Cerebellar cortex (tissue), 1 donor: ENCODE data around the gene OPRM1.

Experiments used
- DNase-seq: peaks from one replicate; pipeline ENCODE4 v3.0.0-alpha.2; 2015; ENCODE audit warnings: low spot score

The OPRM1 gene

DNA sequence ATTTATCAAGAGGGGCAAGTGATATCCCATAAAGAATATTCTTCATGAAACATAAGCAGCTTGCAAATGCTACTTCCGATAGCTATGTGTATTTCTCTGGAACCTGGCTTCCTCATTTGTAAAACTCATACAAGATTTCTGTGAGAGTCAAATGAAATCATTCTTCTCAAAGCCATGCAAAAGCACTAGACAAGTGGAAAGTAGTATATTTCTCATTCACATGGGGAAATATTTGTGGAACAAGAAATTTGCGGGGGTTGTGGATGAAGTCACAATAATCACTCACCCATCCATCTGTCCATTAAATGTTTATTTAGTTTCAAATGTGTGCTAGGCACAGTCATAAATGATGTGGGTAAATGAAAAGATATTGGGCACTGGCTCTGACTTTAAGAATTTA lies 167.1 kb downstream of the OPRM1 start:
- DNase-seq = no peak

DNA sequence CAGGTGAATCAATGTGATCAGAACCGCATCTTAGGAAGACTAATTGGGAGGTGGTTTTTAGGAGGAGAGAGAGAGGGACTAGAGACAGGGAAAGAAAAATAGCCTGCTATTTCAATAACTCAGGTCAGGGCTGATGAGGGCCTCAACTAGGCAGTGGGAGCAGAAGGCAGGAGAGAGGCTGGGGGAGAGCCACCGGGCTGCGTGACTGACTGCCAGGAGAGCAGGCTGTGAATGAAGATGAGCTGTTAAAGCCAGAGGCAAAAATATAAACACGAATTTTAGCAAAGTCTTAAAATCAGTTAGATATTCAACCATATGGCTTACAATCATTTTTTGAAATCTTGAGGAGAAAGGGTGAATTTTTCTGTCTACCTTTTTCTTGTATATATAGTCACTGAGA lies 168.0 kb downstream of the OPRM1 start:
- peak; percentile 23 for DNase-seq

DNA sequence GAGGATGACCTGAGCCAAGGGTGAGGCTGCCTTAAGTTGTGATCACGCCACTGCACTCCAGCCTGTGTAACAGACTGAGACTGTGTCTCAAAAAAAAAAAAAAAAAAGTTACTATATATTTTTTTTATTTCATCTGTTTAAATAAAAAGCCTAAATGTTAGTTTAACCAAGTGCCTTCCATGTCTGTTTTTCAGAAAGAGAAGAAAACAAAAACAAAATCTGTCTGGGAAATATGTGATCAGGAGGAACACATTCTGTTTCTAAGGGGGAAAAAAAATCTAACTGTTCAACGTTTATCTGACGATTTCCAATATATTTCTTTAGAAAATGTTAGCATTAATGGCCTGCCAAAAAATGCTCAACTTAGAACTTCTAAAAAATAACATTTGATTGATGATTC lies 170.5 kb downstream of the OPRM1 start:
- DNase-seq = no peak

DNA sequence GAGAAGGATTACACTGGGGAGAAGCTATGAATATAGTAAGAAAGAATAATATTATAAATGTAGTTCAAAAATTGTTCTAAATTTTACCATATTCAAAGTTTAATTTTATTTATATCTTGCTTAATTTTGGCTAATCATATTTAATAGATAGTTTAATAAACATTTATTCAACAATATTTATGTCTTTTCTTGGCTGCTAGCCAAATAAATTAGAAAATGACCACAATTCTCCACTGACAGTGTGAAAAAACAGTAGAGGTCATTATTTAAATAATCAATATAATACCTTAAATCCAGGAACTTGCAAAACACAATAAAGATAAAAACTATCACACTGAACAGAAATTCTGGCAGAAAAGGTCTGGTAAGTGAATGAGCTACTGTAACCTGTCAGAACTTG lies 171.6 kb downstream of the OPRM1 start:
- DNase-seq = no peak

DNA sequence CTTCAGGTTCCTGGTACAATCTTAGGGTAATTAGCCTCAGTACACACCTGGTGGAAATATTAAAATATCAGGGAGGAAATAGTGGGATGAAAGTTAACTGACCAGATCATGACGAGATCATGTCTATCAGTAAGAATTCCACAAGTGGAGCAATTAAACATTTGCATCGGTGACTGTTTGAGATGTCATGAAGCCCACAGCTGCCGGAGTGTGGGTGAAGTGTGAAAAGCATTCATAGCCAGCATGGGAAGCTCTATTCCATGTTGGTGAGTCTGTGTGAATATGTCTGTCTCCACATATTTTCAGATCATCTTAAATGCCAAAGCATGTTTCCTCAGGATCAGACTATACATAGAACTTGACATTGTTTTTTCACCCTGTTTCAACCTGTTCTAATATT lies 174.7 kb downstream of the OPRM1 start:
- DNase-seq = no peak

DNA sequence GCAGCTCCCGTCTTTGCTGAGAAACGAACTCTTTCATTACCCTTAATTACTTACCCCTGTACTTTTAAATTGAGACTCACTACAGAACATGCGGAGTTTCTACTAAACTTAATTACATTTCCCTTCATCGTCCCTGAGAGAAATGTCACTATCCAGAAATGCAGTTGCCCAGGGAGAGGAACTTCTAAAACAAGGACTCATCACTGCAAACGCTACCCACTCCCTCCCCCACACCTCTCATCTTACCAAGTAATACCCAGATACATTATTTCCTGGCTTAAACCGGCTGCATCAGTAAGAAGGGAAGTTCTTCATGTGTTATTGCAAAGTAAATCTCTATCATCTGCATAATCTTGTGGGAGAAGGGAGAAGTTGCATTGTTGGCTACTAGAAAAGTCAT lies 179.3 kb downstream of the OPRM1 start:
- DNase-seq = no peak

DNA sequence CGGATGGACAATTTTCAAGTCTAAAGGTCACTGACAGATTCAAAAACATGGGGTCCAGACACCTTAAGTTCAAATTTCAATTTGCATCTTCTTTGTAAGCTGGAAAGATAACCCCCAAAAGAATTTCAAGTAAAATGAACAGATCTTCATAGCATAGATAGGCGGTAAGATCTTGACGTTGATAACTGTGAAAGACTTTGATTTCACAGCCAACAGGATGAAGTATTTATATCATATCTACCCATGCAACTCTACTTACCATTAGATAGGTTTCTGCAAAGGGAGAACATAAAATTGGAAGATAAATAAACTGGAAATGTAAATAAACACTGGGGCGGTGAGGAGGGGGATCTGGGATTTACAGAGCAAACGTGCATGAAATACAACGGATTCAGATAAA lies 179.7 kb downstream of the OPRM1 start:
- no peak for DNase-seq

DNA sequence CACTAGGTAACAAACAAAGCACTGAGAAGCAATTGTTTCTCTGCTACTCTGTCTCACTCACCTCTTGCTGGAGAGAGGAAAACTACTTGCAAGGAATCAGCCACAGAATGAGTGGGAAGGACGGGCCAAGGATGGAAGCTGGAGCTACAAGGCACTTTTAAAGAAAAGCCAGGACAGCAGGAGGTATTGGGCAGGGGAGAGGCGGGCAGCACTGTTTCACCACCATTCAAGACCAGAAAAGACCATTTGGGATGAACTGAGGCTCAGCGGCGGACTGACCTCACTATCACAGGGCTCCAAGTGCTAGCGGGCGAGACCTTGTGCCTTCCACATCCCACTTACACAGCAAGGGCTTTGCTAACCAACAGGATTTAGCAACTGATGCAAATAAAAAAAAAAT lies 180.2 kb downstream of the OPRM1 start:
- no peak for DNase-seq

DNA sequence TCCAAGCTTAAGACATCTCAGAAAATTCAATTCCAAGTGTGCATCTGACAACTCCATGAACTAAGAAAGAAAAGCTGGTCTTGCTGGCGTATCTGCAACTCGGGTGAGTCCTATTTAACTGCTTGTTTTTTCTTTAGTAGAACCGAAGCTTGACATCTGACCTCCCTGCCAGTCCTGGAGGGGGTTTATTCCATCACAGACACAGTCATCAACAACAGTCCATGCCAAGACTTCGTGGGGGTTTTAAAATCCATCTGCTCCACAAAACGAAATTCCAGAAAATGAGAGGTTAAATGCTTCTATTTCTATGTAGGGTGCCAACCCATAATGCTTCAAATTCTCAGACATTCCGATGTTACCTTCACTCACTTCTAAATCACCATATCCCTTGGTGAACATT lies 183.7 kb downstream of the OPRM1 start:
- peak; percentile 70 for DNase-seq

DNA sequence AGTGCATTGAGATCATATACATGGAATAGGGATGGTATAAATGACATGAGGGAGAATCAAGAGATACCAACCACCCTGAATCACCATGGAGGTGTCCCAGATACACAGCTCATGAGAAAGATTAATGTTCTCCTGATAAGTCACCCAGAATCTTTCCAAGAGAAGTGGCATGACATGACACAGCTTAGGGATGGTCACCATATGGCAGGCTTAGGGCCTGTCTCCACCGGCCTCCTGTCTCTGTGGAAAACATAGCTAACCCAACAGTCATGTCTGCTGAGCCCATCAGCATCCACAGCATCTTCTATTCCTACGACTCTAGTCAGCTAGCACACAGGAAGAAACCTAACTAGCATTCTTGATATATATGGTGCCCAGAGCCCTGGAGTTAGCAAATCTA lies 184.3 kb downstream of the OPRM1 start:
- peak; percentile 54 for DNase-seq

DNA sequence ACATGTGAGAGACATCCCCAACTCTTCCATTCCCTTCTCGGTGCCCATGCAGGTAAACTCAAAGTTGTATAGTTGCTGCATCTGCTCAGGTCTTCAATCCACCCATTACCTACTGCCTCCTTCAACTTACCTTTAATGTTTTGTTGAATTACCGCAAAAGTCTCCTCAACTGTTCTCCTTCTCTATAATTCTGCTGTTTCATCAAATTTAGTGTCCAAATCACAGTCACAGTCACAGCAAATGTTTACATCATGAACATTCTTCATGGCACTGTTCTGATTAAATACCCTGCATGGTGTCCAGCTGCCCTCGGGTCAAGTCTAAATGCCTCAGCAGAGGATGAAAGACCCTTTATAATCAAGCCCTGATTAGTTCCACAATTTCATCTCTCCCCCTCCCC lies 187.4 kb downstream of the OPRM1 start:
- no peak for DNase-seq

DNA sequence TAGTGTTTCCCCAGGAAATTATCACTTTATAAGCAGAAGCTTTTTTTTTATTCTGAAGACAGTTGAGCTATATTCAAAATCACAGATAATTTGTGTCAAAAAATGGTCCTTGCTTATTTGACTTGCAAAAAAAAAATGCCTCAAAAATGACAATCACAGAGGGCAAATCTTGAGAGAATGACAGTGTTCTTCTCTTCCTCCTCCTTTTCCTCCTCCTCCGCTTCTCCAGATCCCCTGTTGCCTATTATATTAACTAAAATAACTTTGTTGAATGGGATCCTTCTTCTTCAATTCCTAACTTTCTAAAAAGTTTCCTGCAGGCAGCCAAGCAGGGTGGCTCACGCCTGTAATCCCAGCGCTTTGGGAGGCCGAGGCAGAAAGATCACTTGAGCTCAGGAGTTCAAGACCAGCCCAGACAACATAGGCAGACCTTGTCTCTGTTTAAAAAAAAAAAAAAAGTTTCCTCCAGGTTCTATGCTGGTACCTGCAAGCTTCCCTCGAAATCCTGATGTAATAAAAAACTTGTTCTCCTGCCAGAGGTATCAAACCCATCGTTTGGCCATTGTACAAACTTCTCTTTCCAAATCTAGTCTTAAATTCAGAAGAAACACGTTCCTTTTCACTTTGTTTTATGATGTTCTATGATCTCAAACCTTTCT lies 189.0 kb downstream of the OPRM1 start:
- no peak for DNase-seq

DNA sequence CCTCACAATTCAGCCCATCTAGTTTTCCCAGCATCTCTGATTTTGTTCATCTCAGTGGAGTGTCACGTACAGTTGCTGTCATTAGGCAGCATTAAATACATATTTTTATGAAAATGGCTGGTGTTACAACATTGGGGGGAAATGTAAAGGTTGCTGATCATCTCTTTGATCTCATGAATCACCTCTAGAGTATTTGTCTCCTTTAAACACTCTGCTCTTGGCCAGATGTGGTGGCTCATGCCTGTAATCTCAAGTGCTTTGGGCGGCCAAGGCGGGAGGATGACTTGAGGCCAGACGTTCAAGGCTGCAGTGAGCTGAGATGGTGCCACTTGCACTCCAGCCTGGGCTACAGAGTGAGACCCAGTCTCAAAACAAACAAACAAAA lies 189.5 kb downstream of the OPRM1 start:
- DNase-seq = no peak

DNA sequence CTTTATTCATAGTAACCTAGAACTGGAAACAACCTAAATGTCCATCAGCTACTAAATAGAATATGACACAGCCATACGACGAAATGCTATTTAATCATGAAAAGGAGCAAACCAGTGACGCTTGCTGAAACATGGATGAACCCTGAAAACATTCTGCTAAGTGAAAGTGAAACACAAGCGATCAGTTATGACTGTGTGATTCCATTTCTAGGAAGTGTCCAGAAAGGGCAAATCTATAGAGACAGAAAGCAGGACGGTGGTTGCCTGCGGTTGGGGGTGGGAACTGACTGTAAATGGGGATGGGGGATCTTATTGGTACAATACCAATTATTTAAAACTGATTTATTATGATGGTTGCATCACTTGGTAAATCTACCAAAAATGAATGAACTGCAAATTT lies 190.7 kb downstream of the OPRM1 start:
- no peak for DNase-seq

DNA sequence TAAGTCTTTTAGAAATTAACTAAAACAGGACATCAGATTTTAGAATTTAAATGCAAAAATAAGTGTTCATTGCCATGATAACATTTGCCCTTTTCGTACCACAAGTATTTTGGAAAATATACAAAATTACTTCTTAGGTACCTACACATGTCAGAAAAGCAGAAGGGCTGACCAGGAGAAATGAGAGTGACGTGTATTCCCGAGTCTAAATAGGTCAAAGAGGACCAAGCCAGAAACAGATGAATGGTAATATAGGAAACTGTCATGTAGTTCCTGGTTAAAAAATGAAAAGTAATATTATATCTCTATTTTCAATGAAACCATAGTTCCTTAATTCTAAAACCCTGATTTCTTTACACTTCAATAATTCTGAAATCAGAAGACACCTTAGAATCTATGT lies 191.4 kb downstream of the OPRM1 start:
- peak; percentile 39 for DNase-seq

DNA sequence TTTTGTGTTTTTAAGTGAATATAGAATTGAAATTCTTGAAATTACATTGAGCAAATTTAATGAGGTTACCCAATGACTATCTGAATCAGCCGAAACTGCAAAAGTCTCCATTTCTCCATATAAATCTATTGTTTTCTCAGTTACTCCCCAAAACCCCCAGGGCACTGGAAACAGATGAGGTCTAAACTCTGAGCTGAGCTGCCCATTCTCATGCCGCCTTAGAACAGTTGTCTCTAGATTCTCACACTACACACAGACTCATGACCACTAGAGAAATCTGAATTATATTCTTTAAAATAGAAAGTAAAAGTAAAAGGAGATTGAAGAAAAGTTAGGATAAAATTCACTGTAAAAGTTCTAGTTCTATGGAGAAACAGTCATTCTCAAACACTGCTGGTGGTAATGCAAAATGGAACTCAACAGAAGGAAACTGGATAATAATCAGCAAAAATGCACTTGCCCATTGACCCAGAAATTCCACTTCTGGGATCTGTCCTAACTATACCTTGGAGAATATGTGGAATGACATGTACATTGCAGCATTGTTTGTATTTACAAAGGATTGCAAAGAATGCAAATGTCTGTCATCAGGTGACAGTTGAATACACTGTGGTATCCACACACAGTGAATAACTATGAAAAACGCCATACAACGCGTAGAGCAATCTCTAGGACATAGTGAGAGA lies 192.0 kb downstream of the OPRM1 start:
- no peak for DNase-seq

DNA sequence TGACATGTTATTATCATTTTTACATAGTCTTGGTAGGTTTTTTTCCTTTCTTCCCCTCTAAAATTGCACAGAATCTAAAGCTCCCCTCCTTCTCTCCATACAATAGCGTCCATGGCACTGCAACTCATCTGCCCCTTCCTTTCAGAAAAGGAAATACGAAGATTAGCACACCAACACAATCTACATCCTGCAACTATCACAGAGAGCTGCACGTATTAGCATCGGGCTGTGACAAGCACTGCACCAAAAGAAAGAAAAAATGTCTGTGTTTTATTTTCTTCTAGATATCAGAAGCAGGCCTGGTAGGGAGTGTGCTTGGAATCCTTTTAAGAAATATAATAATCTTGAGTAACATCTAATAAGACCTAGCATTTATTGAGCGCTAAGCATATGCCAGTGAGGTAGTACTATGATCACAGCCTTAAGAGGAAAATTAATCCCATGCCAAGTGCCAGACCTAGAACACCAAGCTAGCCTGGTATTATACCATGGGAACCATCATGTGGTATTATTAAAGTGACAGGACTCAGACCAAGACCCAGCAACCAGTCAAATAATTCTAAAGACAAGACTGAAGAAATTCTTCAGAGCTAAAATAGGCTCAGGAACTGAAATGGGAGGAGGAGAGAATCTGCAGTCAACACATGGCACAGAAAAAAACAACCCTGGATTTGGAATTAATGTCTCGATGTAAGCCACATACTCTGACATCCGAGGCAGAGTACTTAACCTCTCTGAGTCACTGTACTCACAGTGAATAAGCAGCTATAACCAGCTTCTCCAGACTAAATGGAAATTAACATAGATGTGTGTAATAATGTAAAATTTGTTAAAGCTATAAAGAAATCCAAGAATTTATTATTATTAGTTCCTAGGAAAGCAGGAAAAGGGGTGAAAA lies 193.2 kb downstream of the OPRM1 start:
- peak; percentile 60 for DNase-seq

DNA sequence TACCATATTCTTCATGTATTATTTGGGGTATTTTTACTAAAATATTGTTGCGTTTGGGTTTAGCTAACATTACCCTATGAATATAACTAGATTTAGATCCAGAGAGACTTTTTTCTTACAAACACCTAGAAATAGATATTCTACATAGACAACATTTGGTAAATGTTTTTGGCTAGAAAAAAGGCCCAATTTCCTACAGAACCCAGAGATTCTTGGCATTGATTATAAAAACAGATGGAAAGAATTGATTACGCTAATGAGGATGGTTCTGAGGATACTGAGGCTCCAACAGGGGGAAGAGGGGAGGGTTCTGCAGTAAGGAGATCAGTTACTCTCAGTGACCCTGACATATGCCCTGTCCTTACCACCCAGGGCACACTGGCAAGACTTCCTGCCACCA lies 194.3 kb downstream of the OPRM1 start:
- DNase-seq = peak; percentile 34

DNA sequence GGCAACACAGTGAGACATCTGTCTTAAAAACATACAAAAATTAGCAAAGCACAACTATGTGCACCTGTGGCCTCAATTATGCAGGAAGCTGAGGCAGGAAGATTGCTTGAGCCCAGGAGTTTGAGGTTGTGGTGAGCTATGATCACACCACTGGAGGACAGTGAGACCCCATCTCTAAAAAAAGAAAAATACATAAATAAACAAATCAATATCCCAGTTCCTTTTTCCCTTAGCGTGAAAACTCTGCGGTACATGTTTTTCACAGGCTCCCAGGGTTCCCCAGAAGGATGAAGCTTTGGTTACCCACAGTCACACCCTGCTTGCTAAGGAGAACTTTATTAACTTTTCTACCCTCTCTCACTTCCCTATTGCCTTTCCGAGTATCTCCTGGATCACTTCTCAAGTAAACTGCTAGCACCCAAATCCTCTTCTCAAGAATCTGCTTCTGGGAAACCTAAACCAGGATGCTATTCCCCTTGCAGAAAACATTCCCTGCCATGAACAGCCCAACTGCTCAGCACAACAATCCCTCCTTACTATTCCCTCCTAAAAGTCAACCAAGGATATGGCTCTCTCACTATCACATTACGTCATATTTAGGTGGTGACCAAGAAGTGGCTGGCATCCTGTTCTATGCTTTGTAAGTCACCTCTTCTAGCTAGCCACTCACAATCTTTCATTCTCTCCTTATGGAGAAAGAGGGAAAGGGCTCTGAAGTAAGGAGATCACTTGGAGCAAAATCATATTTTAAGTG lies 195.2 kb downstream of the OPRM1 start:
- no peak for DNase-seq

DNA sequence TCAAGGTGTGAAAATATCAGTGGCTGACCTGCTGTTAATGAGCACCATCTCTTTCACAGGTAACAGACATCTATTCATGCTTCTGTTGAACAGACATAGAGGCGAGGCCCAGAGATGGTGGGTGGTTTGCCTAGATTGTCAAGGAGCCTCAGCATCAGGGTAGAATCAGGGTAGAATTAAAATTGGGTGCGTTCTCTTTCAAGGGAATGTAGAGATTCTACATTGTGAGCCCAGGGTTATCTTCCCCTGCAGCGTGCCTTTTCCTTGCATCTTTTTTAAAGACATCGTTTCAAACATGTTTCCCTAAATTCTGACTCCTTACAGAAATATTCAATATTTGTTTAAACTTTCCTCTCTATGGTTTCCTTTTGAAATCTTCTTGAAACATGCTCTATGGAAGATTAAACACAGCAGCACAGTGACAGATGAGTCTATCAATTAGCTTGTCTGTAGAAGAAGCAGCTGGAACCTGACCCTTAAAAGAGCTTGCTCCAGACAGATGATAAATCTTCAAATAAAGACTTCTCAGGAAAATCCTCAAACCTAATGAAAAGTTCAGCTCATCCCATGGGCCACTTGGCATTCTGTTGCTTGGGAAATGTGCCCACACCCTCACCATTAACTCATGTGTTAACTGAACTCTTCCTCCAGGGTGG lies 197.7 kb downstream of the OPRM1 start:
- no peak for DNase-seq

DNA sequence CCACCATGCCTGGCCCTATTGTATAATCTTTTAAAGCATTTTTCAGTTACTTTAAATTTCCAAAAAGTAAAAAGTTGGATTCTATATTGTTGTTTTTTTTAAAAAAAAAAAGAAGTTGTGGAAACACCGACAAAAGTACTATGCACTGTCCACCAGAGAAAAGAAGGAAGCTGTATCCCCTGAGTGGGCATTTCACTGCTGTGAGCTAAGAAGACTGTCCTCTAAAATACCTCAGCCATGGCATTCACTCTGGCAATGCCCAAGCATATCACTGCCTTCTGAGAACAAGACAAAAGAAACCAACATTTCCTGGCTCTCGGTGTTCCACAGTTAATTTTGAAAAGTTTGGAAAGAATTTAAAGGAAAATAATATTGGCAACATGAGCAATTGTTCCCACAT lies 199.8 kb downstream of the OPRM1 start:
- no peak for DNase-seq

DNA sequence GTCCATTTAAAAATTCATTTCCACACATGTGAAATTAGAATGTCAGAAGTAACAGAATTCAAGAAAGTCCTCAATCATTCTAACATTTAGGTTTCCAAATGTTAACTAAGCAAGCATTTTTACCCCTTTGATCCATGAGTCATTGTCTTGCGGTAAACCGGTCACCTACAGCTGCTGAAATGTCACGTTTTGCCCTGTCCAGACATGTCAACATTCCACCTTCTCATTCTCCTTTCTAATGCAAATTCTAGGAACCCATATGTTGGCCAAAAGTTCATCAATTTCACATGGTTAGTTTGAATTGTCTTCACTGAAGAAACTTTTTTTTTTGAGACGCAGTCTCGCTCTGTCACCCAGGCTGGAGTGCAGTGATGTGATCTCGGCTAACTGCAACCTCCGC lies 200.4 kb downstream of the OPRM1 start:
- no peak for DNase-seq
